ENCODE data around the gene GAB2.

The GAB2 gene

GRCh38 chr11:78425399-78426070 lies 7.9 kb upstream of the GAB2 start:
- no peak overlapping the region for H3K9ac ChIP-seq (ENCODE audit: low read depth, low read length)

GRCh38 chr11:78424334-78425270 lies 7.0 kb upstream of the GAB2 start:
- Histone ChIP-seq H3K4me1 (ENCODE audit: control insufficient read depth, insufficient read depth, low read length) (peaks cover 22% of the 10 kb centered on the region), H3K9ac (ENCODE audit: low read depth, low read length) (no peak overlapping the region), H3K4me3 (ENCODE audit: low read length) (no peak overlapping the region), H3K36me3 (ENCODE audit: insufficient read depth, low read length) (no peaks in the 10 kb centered on the region), H3K9me3 (replicated peaks; ENCODE audit: low read length) (no peaks in the 10 kb centered on the region), H3K27me3 (ENCODE audit: control insufficient read depth, insufficient read depth, low read length) (no peaks in the 10 kb centered on the region), H3K4me2 (ENCODE audit: low read length) (no peak overlapping the region)

More at GRCh38 chr11:78425399-78426070, 7.9 kb upstream of the GAB2 start:
- Histone ChIP-seq H3K4me1 (ENCODE audit: control insufficient read depth, insufficient read depth, low read length) (peaks cover 13% of the 10 kb centered on the region), H3K4me2 (ENCODE audit: low read length) (no peak overlapping the region), H3K9me3 (replicated peaks; ENCODE audit: low read length) (no peaks in the 10 kb centered on the region), H3K4me3 (ENCODE audit: low read length) (no peak overlapping the region), H3K27me3 (ENCODE audit: control insufficient read depth, insufficient read depth, low read length) (no peaks in the 10 kb centered on the region), H3K36me3 (ENCODE audit: insufficient read depth, low read length) (no peaks in the 10 kb centered on the region)

DNA sequence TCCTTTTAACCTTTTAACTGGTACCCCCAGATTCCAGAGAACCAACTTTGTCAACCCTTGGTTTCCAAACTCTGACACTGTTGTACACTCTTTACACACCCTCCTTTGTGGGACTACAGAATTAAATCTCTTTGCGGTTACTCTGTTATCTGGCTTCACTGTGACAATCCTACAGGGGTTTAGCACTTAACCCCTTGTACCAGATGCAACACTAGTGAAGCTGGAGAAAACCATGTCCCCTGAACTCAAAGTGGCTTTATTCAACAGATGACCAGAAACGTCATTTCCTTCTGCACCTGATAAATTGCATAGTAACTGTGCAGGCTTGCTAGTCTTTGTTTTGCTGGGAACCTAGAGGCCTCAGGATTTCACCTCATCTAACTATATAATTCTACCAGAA lies 5.6 kb upstream of the GAB2 start:
- Histone ChIP-seq H3K9me3 (replicated peaks; ENCODE audit: low read length) (no peaks in the 10 kb centered on the region), H3K27me3 (ENCODE audit: control insufficient read depth, insufficient read depth, low read length) (no peaks in the 10 kb centered on the region), H3K36me3 (ENCODE audit: insufficient read depth, low read length) (no peaks in the 10 kb centered on the region), H3K4me3 (ENCODE audit: low read length) (no peak overlapping the region), H3K9ac (ENCODE audit: low read depth, low read length) (no peak overlapping the region), H3K4me2 (ENCODE audit: low read length) (no peak overlapping the region), H3K4me1 (ENCODE audit: control insufficient read depth, insufficient read depth, low read length) (peaks cover 34% of the 10 kb centered on the region)

GRCh38 chr11:78420796-78421209 lies 3.2 kb upstream of the GAB2 start:
- Histone ChIP-seq H3K36me3 (ENCODE audit: insufficient read depth, low read length) (no peaks in the 10 kb centered on the region), H3K4me1 (ENCODE audit: control insufficient read depth, insufficient read depth, low read length) (peaks cover 46% of the 10 kb centered on the region), H3K9ac (ENCODE audit: low read depth, low read length) (no peak overlapping the region), H3K4me2 (ENCODE audit: low read length) (peak overlapping the region; percentile 89), H3K27me3 (ENCODE audit: control insufficient read depth, insufficient read depth, low read length) (no peaks in the 10 kb centered on the region), H3K4me3 (ENCODE audit: low read length) (peak overlapping the region; percentile 10), H3K9me3 (replicated peaks; ENCODE audit: low read length) (no peaks in the 10 kb centered on the region)

GRCh38 chr11:78420255-78420764 lies 2.7 kb upstream of the GAB2 start:
- Histone ChIP-seq H3K9me3 (replicated peaks; ENCODE audit: low read length) (no peaks in the 10 kb centered on the region), H3K27me3 (ENCODE audit: control insufficient read depth, insufficient read depth, low read length) (no peaks in the 10 kb centered on the region), H3K36me3 (ENCODE audit: insufficient read depth, low read length) (no peaks in the 10 kb centered on the region), H3K4me3 (ENCODE audit: low read length) (peak overlapping the region; percentile 10), H3K9ac (ENCODE audit: low read depth, low read length) (peak overlapping the region; percentile 24), H3K4me2 (ENCODE audit: low read length) (peak overlapping the region; percentile 89), H3K4me1 (ENCODE audit: control insufficient read depth, insufficient read depth, low read length) (peaks cover 46% of the 10 kb centered on the region)

DNA sequence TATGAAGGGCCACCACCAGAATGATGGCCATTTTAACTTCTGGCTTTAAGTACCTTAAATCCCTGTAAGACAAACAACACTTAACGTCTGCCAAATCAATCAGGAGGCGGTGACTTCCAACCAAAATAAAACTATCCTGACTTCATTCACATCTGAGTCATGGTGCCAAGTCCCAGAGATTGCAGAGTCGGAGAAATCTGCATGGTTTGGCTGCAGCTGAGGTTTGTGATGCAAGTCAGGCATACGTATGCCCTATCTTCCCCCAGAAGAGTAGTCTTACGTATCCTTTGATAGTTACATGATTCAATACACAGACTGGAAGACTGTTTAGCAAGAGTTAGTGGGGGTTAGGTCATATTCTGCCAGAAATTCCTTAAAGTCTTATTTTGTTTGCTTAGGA lies 1.7 kb upstream of the GAB2 start:
- no peak overlapping the region for H3K4me3 ChIP-seq (ENCODE audit: low read length)
- H3K27me3 ChIP-seq (ENCODE audit: control insufficient read depth, insufficient read depth, low read length) = no peaks in the 10 kb centered on the region
- H3K9me3 ChIP-seq (replicated peaks; ENCODE audit: low read length) = no peaks in the 10 kb centered on the region
- peak overlapping the region; percentile 89 for H3K4me2 ChIP-seq (ENCODE audit: low read length)
- H3K9ac ChIP-seq (ENCODE audit: low read depth, low read length) = no peak overlapping the region
- no peaks in the 10 kb centered on the region for H3K36me3 ChIP-seq (ENCODE audit: insufficient read depth, low read length)
- peaks cover 40% of the 10 kb centered on the region for H3K4me1 ChIP-seq (ENCODE audit: control insufficient read depth, insufficient read depth, low read length)

DNA sequence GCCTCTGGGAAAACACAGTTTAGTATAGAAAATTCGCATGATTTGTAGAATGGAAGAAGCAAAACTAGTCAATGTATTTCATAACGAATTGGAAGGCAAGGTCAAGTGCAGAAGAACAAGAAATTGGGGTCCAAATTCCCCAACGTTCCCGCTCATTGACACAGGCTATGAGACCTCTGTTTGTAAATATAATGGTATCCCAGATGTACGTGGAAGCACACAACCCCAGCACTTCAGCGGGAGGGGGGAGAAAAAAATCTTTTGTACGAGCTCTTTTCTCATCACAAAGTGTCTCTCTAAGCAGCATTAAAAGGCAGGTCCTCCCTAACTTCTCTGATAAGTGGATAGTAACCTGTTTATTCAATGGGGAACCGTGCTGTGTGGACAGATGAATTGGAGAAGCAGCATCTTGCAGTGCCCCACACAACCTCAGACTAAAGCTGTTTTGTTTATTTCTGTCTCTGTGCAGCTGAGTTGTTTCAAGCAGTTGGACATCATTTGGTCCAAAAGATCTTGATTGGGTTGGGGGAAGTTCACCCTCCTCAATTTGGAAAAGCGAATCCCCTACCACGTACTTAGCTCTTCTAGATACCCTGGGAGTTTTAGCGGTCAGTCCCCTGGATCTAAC lies 1.1 kb upstream of the GAB2 start:
- peak overlapping the region; percentile 88 for H3K9ac ChIP-seq (ENCODE audit: low read depth, low read length)

DNA sequence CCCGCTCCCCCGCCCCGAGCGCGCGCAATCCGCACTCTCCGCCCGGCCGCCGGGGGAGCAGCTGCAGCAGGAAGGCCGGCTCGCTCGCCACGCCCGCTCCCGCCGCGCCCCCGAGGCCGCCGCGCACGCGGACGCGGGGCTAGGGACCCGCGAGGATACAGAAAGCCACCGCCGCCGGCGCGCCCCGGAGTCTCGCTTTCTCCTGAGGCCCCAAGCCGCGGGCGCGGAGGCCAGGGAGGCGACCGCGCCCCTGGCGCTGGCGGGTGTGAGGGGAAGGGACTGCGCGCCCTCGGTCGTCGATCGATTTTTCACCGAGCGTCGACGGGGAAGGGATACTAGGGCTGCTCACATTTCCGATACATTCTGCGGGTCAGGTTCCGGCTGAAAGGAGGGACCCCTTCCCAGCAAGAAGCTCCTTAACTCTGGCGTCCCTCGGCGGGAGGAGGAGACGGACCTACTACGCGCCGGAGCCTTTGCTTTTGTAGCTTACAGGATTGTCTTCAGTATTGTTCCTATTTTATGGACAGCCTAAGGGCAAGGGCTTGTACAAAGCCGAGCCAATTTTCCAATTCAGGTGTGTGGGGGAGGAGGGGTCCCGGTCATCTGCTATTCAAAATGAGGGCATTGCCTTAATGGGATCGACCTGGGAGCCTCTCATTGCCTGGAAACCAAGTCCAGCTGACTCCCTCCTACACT lies 416 bp upstream of the GAB2 start:
- Histone ChIP-seq H3K4me1 (ENCODE audit: control insufficient read depth, insufficient read depth, low read length) (peaks cover 40% of the 10 kb centered on the region), H3K27me3 (ENCODE audit: control insufficient read depth, insufficient read depth, low read length) (no peaks in the 10 kb centered on the region), H3K4me3 (ENCODE audit: low read length) (peak overlapping the region; percentile 85), H3K36me3 (ENCODE audit: insufficient read depth, low read length) (no peaks in the 10 kb centered on the region), H3K4me2 (ENCODE audit: low read length) (peak overlapping the region; percentile 89), H3K9ac (ENCODE audit: low read depth, low read length) (peak overlapping the region; percentile 88), H3K9me3 (replicated peaks; ENCODE audit: low read length) (no peaks in the 10 kb centered on the region)

More for the DNA sequence above, 1.1 kb upstream of the GAB2 start:
- Histone ChIP-seq H3K4me3 (ENCODE audit: low read length) (peak overlapping the region; percentile 85), H3K9me3 (replicated peaks; ENCODE audit: low read length) (no peaks in the 10 kb centered on the region), H3K4me1 (ENCODE audit: control insufficient read depth, insufficient read depth, low read length) (peaks cover 40% of the 10 kb centered on the region), H3K27me3 (ENCODE audit: control insufficient read depth, insufficient read depth, low read length) (no peaks in the 10 kb centered on the region), H3K4me2 (ENCODE audit: low read length) (peak overlapping the region; percentile 89), H3K36me3 (ENCODE audit: insufficient read depth, low read length) (no peaks in the 10 kb centered on the region)

- Histone ChIP-seq H3K4me1 (ENCODE audit: control insufficient read depth, insufficient read depth, low read length) (peaks cover 40% of the 10 kb centered on the region), H3K4me3 (ENCODE audit: low read length) (peak overlapping the region; percentile 86), H3K9ac (ENCODE audit: low read depth, low read length) (peak overlapping the region; percentile 90), H3K27me3 (ENCODE audit: control insufficient read depth, insufficient read depth, low read length) (no peaks in the 10 kb centered on the region), H3K9me3 (replicated peaks; ENCODE audit: low read length) (no peaks in the 10 kb centered on the region), H3K36me3 (ENCODE audit: insufficient read depth, low read length) (no peaks in the 10 kb centered on the region), H3K4me2 (ENCODE audit: low read length) (peak overlapping the region; percentile 92)
Observed at GRCh38 chr11:78416285-78417174, 1.1 kb downstream of the GAB2 start.

DNA sequence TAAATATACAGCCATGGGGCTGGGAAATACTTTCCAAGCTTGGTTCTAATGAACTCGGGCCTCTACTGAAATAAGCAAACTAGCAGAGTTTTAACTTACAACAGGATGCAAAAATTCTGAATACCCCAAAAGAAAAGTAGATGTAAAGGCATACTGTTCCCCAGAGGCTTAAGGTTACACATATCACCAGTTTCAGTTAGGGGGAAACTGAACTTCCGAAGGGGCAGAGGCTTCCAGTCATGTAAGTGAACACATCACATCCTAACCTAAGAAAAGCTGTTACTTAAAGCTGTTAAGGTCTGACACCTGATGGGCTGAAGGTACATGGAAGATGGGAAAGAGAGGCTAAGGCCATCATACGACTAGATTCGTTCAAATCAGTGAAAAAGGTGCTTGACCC lies 2.3 kb downstream of the GAB2 start:
- H3K4me3 ChIP-seq (ENCODE audit: low read length) = no peak overlapping the region

More for the DNA sequence above, 2.3 kb downstream of the GAB2 start:
- Histone ChIP-seq H3K4me2 (ENCODE audit: low read length) (no peak overlapping the region), H3K36me3 (ENCODE audit: insufficient read depth, low read length) (no peaks in the 10 kb centered on the region), H3K9ac (ENCODE audit: low read depth, low read length) (no peak overlapping the region), H3K27me3 (ENCODE audit: control insufficient read depth, insufficient read depth, low read length) (no peaks in the 10 kb centered on the region), H3K4me1 (ENCODE audit: control insufficient read depth, insufficient read depth, low read length) (peaks cover 31% of the 10 kb centered on the region), H3K9me3 (replicated peaks; ENCODE audit: low read length) (no peaks in the 10 kb centered on the region)
